ENCODE results near the gene SEC61B.
"Not testable (repeated sequence)": the region's sequence is repeated elsewhere in the genome, so short reads cannot be mapped to it uniquely, and the experiment has no call there.

Gene SEC61B

DNA sequence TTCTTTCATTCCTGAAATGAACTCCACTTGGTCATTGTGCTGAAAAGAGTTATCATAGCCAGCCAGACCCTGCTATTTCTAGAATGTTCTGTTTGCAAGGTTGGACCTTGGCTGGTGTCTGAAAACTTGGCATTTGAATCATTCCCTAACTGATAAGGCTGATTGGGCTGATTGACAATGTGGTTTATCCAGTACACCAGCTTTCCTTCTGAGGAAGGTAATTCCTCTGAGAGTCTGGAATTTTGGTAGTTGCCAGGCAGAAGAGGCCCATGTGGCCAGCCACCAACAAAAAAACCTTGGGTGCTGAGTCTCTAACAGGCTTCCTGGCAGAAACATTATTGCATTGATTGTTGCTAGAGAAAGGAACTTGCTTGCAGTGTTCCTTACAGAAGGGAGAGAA, 15.3 kb downstream of the SEC61B start:
- DNase-seq (ENCODE audit: low read depth in 2 of 2), result no peak

GRCh38 chr9:99237849-99238248, 15.8 kb downstream of the SEC61B start:
- DNase-seq (ENCODE audit: low read depth in 2 of 2), result not testable (repeated sequence)

DNA sequence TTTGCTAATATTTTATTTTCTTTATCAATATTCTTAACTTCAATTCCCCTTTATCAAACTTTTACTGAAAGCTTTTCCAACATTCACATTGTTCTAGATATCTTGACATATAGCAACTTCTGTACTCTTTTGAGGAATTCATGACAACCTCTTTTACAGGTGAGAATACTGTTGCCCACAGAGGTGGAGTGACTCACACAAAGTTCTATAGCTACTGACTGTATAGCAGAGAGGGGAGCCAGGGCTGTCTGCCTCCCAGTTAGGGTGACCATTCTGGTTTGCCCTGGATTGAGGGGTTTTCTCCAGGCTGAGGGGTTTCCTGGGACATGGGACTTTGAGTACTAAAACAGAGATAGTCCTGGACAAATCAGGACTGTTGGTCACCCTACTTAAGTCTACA, 16.2 kb downstream of the SEC61B start:
- DNase-seq (ENCODE audit: low read depth in 2 of 2), result no peak

DNA sequence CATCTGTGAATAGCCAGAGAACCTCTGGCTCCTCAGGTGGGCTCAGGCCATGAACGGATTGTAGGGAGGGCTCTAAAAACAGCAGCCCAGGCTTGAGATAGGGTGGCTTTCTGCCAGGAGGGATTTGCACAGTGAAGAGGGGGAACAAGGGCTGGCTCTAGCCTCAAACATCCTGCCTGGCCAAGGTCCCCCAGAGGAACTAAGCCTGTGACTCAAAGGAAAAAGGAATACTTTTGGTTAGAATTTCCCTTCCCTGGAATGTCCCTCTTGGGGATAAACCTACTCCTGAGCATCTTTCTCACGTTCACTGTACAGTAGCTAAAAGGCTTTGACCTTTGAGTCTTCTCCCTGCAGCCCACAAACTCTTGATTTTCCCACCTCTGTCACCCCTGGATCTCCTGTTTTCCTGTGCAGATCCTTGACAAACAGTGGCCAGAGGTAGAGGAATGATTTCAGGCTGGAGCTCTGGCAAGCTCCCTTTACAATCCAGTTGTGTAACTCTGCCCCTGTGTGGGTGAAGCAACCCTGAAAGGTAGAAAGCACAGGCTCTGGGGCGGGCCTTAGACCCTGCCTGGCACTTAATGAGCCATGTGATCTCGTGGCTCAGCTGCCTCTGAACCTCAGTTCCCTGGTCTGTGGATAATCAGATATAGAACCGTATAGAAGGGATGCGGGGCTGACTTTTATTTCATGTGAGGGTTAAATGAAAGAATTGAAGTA, 17.4 kb downstream of the SEC61B start:
- no peak for DNase-seq (ENCODE audit: low read depth in 2 of 2)

GRCh38 chr9:99241106-99241505, 19.0 kb downstream of the SEC61B start:
- DNase-seq (ENCODE audit: low read depth in 2 of 2), result no peak

DNA sequence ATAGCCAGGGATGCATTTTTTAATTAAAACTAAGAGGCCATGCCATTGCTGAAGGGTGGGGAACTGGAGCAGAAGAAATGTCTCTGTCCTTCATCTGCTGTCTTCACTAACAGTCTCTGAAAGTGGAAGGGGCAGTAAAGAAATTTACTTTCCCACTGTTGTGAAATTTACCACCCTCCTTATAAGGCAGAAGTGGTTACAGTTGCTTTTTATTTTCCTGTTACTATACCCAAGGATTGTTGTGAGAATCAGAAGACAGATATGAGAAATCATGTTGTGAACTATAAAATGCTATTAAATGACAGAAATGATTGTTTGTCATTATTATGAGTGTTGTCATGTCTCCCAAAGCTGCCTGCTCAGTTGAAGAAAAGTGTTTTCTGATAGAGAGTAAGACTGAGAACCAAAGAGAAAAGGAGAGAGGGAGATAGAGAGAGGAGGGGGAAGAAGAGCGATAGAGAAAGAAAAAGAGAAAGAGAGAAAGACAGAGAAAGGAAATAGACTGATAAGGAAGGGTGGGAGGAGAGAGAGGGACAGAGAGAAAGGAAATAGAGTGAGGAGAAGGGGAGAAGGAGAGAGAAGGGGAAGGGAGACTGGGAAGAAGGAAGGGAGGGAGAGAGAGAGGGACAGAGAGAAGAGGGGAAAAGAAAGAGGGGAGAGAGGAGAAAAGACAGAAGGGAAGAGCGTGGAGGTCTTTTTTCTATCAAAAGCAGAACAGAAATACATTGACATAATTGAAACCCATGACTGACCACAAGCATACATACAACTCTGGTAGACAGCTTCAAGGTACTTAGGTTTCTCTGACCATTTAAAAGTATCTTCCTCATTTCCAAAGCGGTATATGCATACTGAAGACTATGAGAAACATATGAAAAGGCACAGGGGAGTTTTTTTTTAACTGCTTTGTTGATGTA, 22.5 kb downstream of the SEC61B start:
- DNase-seq (ENCODE audit: low read depth in 2 of 2), result no peak

GRCh38 chr9:99249619-99250018, 27.5 kb downstream of the SEC61B start:
- DNase-seq (ENCODE audit: low read depth in 2 of 2), result no peak

DNA sequence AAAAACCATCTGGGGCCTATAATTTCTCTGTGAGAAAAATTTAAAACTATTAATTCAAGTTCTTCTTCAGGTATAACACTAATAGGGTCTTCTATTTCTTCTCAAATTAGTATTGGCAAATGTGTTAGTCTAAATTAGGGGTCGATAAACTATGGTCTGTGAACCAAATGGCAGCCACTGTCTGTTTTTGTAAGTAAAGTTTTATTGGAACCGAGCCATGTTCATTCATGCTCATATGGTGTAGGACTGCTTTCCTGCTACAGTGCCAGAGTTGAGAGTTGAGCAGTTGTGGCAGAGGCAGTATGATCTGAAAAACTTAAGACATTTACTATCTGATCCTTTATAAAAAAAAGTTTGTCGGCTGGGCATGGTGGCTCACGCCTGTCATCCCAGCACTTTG, 29.1 kb downstream of the SEC61B start:
- no peak for DNase-seq (ENCODE audit: low read depth in 2 of 2)

DNA sequence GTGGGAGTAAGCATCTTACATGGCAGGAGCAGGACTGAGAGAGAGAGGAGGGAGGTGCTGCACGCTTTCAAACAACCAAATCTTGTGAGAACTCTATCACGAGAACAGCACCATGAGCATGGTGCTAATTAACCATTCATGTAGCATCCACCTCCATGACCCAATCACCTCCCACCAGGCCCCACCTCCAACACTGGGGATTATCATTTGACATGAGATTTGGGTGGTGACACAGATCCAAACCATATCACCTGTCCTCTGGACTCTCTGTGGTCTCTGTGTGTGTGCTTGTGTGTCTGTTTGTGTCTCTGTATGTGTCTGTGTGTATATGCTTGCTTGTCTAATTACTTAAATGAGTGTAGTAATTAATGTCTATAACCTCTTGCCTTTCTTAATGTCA, 31.1 kb downstream of the SEC61B start:
- DNase-seq (ENCODE audit: low read depth in 2 of 2), result no peak

- peak in 1 of 2 donors; percentile 24 for DNase-seq (ENCODE audit: low read depth in 2 of 2)
Measured at GRCh38 chr9:99253772-99254431, 31.8 kb downstream of the SEC61B start.

DNA sequence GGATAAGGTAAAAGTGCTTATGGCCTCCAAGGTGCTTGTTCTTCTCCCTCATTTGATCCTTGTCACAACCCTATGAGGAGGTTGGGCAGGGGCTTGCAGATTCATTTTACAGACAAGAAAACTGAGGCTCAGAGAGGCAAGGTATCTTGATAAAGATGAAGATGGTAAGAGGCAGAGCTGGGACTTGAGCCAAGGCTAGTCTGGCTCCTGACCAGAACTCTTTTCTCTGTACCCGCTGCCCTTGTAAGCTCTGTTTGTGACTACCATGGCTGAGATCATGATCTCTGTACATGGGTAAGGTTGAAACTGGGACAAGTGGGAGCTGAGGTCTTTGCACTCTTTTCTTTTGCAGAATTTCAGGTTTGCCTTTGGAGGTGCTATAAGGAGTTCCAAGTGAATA, 33.6 kb downstream of the SEC61B start:
- no peak for DNase-seq (ENCODE audit: low read depth in 2 of 2)

DNA sequence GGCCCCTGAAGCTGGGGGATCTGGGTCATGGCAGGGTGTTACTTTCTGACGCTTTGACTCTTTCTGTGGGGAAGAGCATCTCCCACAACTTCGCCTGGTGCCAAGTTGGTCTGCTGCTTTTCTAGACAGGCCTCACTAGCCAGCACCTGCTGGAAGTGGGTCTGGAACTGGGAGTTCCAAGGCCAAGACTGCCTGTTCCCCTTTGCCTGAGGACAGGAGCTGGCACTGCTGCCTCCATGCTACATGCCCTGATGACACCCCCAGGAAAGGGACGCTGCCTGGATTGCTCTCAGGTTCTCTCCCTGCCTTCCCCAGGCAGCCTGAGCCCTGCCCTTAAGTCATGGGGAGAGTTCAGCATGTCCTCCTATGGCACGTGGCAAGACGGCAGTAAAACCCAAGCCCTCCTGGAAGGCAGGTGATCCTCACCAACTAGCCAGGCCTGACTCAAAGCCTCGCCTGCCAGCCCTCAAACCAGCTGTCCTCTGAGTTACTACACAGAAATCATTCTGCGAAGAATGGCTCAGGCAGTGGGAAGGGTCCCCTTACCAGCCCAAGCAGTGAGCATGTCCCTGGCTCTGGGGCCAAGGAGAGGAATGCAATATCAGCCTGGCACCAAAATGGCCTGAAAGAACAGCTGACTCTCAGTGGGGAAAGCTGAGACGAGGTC, 35.8 kb downstream of the SEC61B start:
- DNase-seq (ENCODE audit: low read depth in 2 of 2), result no peak

GRCh38 chr9:99259231-99259918, 37.3 kb downstream of the SEC61B start:
- peak in 1 of 2 donors; percentile 9 for DNase-seq (ENCODE audit: low read depth in 2 of 2)

GRCh38 chr9:99261923-99262322, 39.8 kb downstream of the SEC61B start:
- DNase-seq (ENCODE audit: low read depth in 2 of 2), result no peak

DNA sequence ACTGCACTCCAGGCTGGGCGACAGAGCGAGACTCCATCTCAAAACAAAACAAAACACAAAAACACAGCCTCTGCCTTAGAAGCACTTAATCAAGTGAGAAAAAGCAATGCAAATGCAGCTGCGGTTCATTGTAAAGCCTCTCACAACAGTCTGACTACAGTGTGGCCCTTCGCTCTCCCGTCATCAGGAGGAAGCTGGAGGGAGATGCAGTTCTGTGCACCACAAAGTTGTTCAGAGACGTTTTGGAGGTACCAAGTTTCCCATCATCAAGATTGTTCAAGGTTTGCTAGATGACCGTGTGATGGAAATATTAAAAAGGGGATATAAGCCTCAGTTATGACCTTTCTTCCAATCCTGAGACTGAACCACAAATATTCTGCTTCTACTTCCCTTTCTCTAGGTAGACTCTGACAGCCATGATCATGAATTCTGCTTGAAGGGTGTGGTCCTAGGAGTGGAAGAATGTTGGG, 40.9 kb downstream of the SEC61B start:
- DNase-seq (ENCODE audit: low read depth in 2 of 2), result no peak

- no peak for DNase-seq (ENCODE audit: low read depth in 2 of 2)
Measured at GRCh38 chr9:99264070-99264680, 42.1 kb downstream of the SEC61B start.

DNA sequence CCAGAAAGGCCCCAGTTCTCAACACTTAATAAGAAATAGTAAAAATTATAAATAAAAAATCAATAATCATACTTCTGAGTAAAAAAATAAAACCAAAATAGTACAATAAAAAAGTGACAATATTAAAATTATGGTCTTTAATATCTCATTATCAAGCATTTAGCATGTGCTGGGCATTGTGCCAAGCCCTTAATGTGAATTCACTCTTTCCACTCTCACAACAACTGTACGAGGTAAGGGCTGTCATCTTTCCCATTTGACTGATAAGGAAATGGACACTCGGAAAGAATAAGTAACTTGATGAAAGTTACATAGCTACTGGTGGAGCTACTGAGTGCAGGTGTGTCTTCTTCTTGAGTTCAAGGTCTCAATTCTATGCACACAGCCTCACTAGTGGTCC, 43.6 kb downstream of the SEC61B start:
- no peak for DNase-seq (ENCODE audit: low read depth in 2 of 2)

GRCh38 chr9:99266255-99267023, 44.4 kb downstream of the SEC61B start:
- DNase-seq (ENCODE audit: low read depth in 2 of 2), result peak; percentile 17 to 21

- no peak for DNase-seq (ENCODE audit: low read depth in 2 of 2)
Measured at GRCh38 chr9:99269416-99269815, 47.3 kb downstream of the SEC61B start.

GRCh38 chr9:99270491-99270890, 48.4 kb downstream of the SEC61B start:
- no peak for DNase-seq (ENCODE audit: low read depth in 2 of 2)

Measured in stimulated activated CD8-positive, alpha-beta memory T cell treated with anti-CD3 and anti-CD28 coated beads, Interleukin-7, amount 100 ng/mL, for 1 hour (primary cell).